NCI-H748 (cell line): ENCODE results near the gene RPL22.

ENCODE experiments used
- DNase-seq: peaks from one replicate; lab custom pipeline; 2025; ENCODE audit not compliant: unreplicated experiment; lab: John Stamatoyannopoulos, UW

The RPL22 gene

DNA sequence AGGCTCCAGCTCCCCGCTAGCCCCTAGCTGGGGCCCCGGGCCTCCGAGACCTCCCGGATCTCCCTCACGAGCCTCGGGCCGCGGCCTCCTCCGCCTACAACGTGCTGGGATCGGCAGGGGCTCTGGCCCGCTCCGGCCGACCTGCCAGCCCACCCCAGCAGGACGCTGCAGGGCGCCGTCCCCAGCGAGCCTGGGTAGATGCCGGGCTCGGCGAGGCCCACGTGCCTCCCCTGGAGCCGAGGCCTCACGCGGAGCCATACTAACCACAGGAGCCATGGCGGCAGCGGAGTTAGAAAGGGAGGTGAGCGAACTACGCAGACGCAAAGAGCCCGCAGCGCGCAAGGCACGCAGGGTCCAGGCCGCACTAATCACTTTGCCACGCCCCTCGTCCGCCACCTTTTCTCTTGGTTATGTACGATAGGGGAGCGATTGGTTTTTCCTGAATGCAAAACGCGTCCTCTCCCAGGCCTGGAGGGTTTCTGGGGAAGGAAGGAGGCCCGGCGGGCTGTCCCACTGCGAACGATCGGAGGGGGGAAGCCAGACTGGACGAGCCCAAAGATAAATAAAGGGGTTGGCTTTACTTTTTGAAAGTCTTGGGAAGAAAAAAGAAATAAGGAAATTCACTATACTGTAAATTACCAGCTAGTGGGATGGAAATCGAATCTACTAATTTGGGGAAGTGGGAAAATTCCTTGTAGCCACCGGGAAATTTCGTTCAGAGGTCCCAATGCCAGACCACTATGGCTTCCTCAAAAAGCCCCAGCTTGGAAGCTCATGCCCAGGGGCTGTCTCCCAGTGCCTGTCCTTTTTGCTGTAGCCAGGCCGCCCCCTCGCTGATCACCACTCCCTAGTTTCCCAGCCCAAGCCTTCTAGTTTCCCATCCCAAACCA lies at the start of gene RPL22:
Gene RPL22 (minus strand): TSS at position 298 of the 890 bp plus-strand sequence. CDS start 22 bp downstream, at position 276.
- DNase-seq = peak; percentile 98

DNA sequence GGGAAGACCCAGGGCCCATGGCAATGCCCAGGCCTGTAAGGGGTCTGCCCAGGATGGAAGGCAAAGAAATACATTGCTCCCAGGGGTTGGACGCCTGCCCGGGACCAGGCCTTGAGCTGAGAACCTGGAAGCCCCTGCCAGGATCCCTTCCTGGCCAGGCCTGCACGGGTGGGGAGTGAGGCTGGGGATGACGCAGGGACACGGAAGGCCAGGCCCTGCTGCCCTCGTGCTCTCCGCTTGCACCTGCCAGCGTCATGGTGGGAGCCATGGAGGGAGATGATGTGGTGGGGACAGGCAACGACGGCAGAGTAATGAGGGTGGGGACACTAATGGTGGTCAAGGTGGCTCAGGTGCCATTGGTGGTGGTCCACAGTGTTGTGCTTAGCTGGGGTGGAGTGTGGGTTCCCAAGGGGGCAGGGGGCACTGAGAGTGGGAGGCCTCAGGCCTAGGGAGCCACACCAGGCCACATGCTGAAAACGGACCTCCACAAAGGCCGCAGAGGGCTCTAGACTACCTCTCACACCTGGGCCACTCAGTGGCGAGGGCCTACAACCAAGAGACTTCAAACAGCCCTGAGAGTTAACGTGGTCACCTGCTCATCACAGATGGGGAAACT lies 48.9 kb upstream of the RPL22 start:
- DNase-seq = no peak

DNA sequence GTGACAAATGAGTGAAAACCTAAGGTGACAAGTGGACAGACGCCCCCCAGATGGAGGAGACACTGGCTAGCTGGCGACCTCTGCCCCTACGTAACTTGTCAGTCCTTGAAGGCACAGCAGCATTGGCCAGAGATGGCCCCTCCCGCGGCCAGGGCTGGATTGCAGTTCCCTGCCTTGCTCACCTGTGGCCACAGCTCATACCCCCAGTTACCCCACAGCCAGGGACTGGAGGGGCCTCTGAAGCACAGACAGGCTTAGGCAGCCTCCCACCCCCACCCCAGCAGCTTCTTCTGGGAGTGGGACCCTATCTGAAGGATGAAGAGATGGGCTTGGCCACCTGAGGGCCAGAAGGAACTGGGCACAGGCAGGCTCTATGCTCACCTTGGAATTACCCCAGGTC lies 48.3 kb upstream of the RPL22 start:
- DNase-seq = no peak

DNA sequence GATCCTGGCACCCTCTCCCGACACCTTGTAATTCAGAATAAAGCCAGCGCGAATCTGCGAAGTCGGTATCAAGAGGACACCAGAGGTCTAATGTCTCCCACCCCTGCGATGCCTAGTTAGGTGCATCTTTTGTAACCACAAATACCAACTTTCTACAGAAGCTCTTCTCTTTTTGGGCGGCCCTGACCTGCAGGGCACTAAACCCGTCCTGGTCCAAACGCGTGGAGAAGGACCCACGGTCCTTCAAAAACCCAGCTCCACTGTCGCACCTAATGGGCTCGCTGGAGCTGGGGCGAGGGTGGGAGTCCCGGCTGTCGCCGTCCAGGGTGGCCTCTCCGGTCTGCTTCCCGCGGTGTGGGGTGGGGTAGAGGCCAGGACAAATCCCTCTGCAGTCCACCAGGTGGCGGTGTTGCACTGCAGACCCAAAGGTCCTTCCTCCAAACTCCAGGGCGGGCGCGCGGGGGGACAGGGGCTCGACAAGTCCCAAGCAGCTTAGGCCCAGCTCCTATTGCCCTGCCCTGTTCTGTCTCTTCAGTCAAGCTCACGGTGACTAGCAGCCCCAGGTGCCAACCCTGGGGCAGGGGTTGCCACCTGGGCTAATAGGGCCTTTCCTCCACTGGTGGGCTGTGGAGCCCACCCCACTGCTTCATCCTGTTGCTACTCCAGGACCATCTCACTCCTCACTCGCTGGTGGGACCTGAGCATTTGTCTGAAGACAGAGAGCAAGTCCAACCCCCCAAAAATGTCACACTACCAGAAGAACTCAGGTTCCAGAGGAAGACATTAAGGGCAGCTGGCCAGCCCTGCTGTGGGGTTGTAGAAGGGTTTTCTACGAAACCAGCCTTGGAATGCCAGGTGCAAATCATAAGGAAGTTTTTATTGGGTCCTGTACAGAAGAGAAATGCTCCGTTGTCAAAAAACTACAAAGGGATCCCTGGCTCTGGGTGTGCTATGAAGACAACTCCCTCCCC lies 47.4 kb upstream of the RPL22 start:
- DNase-seq = peak; percentile 77

DNA sequence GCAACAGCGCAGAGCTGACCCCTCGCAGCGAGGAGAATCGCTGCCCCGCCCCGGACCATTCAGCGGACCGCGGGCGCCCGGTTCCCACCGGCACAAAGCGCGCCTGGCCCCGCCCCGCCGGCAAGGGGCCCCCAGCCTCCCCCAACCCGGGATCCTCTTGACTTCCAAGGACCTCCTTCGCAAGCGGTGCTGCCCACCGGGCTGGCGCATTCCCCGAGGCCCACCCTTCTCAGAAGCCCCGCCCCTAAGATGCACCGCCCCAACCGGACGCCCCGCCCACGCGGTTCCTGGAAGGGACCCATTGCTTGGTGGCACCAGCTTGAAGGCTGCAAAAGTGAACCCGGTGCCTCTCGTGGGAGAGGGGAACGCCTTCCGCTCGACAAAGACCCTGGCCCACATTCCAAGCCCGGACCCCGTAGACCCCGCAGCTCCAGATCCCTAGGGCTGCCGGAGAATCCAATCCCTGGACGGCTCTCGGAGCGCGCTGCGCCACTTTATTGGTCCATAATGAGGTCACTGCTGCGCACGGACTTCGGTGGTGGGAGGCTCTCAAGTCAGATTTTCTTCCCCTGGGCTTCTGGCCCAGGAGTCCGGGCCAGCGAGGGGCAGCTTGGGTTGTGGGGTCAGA lies 46.6 kb upstream of the RPL22 start:
- DNase-seq = peak; percentile 80

DNA sequence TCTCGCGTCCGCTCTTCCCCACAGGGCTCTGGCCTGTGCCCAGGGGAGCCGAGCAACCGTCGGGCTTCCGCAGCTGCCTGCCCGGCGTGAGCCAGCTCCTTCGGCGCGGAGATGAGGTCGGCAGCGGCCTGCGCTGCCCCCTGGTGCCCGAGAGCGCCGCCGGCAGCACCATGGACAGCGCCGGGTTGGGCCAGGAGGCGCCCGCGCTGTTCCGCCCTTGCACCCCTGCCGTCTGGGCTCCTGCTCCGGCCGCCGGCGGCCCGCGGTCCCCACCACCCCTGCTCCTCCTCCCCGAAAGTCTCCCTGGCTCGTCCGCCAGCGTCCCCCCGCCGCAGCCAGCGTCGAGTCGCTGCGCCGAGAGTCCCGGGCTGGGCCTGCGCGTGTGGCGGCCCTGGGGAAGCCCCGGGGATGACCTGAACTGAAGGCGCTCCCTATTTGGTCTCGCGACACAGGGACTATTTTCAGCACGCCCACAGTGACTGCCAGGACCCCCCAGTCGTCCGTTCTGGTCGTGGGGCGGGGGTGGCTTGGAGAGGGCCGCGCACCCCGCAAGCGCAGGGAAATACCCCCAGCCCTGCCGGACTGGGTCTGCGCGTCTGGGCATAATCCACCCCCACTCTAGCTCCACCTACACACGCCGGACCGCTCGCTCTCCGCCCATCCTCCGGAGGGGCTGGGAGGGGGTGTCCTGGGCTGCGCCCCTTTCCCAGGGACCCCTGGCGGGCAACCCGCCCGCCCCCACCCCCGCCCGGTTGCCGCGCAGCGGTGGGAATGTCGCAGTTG lies 45.9 kb upstream of the RPL22 start:
- peak; percentile 84 for DNase-seq

DNA sequence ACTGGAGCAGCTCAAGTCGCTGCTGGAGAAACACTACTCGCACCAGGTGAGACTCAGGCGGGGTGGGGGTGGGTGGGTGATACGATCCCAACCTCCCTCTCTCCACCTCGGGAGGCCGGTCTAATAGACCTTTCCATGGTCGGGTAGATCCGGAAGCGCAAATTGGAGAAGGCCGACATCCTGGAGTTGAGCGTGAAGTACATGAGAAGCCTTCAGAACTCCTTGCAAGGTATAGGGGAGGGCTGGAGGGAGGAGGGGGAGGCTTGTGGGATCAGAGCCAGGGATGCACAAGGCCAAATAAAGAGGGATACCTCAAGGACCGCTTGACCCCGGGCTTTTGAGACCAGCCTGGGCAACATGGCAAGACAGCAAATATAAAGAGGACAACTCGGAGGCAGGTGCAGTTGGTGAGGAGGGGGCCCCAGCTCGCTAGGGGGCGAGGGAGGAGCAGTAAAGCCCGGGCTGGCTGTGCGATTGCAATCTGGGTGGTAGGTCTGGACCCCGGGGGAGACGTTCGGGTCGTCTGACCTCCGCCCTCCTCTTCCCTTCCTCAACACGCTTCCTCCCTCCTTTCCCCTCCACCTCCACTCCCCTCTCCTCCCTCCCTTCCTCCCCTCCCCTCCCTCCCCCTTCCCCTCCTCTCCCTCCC lies 45.1 kb upstream of the RPL22 start:
- DNase-seq = no peak

DNA sequence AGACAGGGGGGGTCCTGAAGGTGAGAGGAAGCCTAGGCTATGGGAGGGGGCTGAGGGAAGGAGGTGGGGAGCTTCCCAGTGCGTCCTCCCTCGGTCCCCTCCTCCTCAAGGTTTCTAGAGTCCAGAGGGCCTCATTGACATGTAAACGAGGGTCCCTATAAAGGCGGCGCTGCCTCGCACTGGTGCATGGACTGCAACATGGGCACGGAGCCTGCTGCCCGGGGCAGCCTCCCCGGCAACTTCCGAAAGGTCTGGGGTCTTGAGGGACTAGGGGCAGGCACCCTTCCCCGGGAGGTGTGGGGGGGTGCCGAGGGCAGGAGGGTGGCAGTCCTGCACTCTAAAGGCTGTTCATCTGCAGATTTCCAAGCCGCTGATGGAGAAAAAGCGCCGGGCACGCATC lies 44.6 kb upstream of the RPL22 start, which contains the start of gene HES3:
Gene HES3 (plus strand): TSS at position 187 of the 400 bp plus-strand sequence. CDS start 187 bp downstream, at position 374.
- no peak for DNase-seq

DNA sequence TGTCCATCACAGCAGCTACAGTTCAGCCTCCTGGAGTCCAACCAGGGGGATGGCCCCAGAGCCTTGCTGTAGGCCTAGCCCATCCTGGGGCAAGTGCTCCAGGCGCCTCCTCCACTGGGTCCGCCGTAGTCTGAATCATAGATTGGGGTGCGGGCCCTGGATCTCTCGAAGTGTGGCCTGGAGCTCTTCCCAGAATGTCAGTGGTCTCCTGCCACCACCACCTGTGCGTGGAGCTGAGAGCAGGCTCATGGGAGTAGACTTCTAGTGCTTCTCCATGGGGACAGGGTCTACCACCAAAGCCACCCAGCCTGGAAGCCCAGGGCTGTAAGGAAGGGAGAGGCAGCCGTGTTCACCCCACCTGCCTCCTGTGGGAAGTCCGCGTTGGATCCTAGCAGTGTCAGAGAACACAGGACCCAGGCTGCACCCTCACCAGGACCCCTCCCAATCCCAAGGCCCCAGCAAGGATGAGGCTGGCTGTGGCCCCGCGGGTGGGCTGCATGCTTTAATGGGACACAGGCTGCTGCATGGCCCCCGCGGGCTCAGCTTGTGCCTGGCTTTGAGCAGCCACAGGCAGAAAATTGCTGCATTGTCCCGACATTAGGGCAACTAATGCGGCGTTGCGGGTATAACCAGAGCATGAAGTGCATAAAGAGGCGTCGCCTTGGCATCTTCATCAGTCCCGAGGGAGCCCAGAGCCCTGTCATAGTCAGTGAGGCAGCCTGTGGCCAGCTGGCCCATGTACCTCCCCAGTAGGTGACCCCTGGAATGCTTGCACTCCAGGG lies 43.8 kb upstream of the RPL22 start:
- no peak for DNase-seq

DNA sequence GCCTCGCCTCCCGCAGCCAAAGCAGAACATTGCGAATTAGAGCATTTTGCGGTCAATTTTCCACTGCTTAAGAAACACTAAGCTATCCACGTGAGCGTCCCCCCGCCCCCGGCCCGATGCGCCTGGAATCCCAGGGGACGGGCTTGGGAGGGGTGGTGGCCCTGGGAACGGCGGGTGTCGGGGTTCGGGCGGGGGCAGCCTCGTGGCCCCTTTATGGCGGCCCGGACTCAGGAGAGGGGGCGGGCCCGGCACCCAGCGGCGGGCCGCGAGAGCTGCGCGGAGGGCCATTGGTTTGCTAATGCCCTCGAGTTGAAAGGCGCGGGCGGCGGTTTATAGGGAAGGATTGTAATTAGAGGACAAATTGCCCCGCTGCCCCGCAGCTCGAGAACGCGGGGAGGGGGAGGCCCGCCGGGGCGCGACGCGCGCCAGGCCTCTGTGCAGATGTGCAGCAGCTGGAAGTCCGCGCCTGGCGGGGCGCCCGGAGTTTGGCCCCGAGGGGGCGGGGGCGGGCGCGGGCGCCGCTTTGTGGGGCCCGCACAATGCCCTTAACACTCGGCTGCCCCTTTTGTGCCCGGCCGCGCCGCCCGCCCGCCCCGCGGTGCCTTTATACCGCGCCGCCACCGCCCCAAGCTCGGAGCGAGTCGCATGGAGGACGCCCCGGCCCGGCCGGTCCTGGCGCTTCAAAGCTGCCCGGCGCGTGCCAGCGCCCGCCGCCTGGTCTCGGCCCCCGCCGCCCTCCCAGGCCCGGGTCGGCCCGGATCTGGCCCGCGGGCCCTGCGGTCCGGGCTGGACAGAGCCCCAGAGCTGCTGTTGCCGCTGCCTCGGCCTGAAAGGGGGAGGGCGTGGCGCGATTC lies 42.7 kb upstream of the RPL22 start:
- peak; percentile 59 for DNase-seq

DNA sequence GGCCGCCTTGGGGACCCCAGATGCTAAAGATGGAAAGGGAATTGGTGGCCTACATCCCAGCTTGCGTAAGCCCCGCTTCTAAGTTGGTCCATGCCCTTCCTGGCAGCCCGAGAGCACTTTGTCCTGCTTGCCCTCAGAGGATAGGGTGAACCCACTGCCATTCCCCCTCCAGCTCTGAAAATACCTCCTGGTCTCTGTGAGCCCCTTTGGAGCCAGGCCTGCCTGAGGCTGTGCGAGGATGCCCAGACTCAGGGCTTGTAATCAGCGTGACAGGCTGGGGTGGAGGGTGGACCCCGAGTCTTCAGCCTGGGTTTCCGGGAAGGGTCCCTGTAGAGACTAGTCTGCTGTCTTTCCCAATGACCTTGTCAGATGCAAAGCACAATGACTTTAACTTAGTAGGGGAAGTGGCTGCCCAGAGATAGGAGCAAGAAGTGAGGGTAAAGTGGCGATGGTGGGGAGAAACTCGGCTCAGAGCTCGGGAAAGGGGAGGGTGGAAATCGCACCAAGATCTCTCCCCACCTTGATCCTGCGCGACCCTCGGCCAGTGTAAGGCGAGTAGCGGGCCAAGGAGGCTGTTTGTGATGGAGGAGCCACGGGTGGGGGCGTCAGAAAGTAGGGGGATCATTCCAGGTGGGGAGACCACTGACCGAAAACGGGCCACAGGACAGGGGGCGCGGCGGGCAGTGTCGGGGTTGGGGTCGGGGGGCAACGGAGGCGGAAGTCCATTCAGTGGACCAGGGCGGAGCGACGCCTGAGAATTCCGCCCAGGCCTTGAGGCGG lies 41.9 kb upstream of the RPL22 start:
- no peak for DNase-seq

DNA sequence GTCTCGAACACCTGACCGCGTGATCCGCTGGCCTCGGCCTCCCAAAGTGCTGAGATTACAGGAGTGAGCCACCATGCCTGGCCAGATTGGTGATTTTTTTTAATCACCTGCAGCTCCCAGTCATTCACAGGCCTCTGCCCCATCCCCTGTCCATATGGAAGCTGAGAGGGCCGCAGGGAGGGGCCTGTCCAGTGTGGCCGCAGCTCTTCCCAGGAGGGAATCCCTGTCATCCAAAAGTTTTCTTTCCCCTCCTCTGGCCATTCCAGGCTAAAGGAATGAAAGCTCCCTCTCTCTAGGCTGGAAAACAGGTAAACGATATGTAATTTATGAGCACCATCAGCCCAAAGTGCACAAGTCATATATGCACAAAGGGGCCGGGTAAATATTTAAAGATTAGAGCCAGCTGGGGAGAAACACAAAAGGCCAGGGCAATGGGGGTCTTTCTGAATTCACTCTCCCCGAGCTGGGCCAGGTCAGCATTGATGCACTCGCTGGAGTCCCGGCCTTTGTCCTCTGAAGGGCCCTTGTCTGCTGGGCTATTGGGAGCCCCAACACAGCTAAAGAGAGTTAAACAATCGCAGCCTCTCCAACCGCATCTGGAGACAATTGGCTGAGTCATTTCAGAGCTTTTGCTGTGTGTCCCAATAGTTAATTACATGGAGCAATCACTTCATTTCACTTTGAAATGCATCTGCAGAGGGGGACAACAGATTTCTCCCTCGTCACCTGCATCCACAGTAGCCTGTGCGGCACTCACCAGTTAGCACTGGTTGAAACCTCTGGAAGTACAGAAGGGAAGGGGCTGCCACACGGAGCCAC lies 40.8 kb upstream of the RPL22 start:
- peak; percentile 91 for DNase-seq

DNA sequence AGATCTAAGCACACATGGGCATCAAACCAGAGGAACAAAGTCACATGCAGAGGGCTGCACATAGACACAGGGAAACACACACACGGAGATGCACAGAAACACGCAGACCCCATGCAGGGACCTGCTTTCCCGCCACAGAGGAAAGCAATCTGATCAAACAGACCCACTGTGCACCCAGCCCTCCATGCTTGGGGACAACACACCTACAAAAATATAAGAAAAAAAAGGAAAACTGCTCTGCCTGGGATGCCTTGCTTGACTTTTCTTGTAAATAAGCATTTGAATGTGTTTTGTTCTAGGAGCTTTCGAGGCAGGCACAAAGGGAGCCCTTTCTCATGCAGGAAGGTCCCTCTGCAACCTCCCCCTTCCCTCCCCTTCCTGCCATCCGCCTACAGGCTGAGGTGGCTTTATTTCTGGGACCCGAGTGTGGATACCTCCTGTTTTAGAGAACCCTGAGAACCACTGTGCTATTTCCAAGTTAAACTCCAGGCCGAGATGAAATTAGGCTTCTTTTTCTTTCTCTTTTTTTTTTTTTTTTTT lies 39.9 kb upstream of the RPL22 start:
- DNase-seq = no peak

DNA sequence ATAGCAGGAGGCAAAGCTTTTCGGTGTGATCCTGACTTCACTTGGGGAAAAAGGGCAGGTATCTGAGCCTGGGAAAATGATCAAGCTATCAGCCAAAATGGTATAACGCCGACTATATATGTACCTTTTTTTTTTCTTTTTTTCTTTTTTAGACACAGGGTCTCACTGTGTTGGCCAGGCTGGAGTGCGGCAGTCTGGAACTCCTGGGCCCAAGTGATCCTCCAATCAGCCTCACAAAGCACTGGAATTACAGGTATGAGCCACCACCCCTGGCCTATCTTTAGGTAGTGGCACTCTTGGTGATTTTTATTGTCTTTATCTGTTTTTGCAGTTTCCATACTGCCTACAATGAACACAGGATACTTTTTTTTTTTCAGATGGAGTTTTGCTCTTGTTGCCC lies 37.7 kb upstream of the RPL22 start:
- DNase-seq = no peak

DNA sequence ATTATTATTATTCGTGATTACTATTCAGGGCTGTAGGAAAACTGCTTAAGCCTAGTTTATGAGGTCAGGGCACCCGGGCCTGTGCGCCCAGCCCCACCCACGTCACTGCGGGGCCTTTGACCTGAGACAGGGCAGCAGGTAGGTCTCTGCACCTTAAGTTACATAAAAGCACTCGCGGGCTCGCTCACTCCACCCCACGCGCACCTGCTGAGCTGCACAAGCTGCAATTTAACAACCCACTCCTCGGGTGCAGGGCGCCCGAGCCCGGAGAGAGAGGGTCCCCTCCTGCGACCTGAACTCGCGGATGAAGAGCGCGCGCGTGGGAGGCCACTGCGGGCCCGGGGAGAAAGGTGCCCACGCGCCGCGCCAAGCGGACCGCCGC lies 35.9 kb upstream of the RPL22 start:
- peak; percentile 15 for DNase-seq
